HepG2 (cell line): ENCODE data around the gene DPH1. TPM values are rescaled to one million over a fixed set of nuclear protein-coding genes. Genes with fewer than 3 reads are reported as not detected.

Experiments used
- ATAC-seq: fragments of 200-7000 bp; cut with Tn5 transposase; 3 replicates; pipeline ENCODE4 v1.9.1; 2020; ENCODE audit warnings: mild to moderate bottlenecking, moderate library complexity
- BruUV-seq: library from RNA; stranded (reverse); fragments of 400-500 nt; replicated peaks from 2 replicates; lab custom pipeline; 2021; lab: Mats Ljungman, UMichigan
- CTCF ChIA-PET: fragments of 300-600 bp; formaldehyde crosslinking; extraction: SDS; loops from one replicate; lab custom pipeline; 2021; ENCODE audit warnings: low total read pairs, inconsistent platforms, low intra/inter-chr PET ratio; lab: Yijun Ruan, JAX
- POLR2A ChIA-PET: fragments of 350-600 bp; sonication (Branson Sonifier 250); formaldehyde crosslinking; loops from one replicate; lab custom pipeline; 2020; ENCODE audit warnings: antibody characterized with exemption, inconsistent platforms; lab: Yijun Ruan, JAX
- DNase-seq: peaks from one replicate; pipeline ENCODE4 v3.0.0-alpha.2; 2015; ENCODE audit warnings: low spot score
- FAIRE-seq: peaks from 3 replicates; lab custom pipeline; 2011; peaks lifted over from hg19 to GRCh38; lab: Jason Lieb, UNC
- H2AFZ ChIP-seq: one replicate; pipeline ENCODE4 v1.6.1; 2011; ENCODE audit warnings: low read length, inconsistent platforms
- H3K27ac ChIP-seq: fragments of 300-600 bp; 3 replicates; pipeline ENCODE4 v1.8.0; 2011; ENCODE audit warnings: mixed run types, mild to moderate bottlenecking, mixed read lengths, low read length, inconsistent platforms; ENCODE audit not compliant: insufficient read depth; ENCODE audit errors: extremely low read length
- H3K27me3 ChIP-seq, 2 experiments: fragments of 200-600 bp in 1 of 2; 2 replicates in 1 of 2; 3 replicates in 1 of 2; pipeline versions ENCODE4 v1.6.0 to v1.8.0; 2011; ENCODE audit warnings: low read length in 2 of 2, mild to moderate bottlenecking in 2 of 2, moderate library complexity in 2 of 2, inconsistent platforms in 1 of 2; ENCODE audit not compliant: insufficient read depth in 2 of 2, control insufficient read depth in 1 of 2
- H3K36me3 ChIP-seq, 2 experiments: fragments of 200-600 bp in 1 of 2; replicated peaks in 1 of 2; 2 replicates in 1 of 2; 3 replicates in 1 of 2; pipeline versions ENCODE4 v1.5.1 to v1.8.0; 2011; ENCODE audit warnings: low read length in 2 of 2, inconsistent platforms in 1 of 2; ENCODE audit not compliant: insufficient read depth in 2 of 2, control insufficient read depth in 1 of 2
- H3K4me1 ChIP-seq: 2 replicates; pipeline ENCODE4 v1.5.1; 2012; ENCODE audit warnings: low read length, inconsistent platforms; ENCODE audit not compliant: insufficient read depth
- H3K4me2 ChIP-seq: 2 replicates; pipeline ENCODE4 v1.6.0; 2011; ENCODE audit warnings: low read depth, low read length, inconsistent platforms
- H3K4me3 ChIP-seq, 3 experiments: fragments of 200-600 bp in 1 of 3; sonication (generic), shearing (Covaris generic) in 1 of 3; replicated peaks in 1 of 3; 2 replicates each; pipeline ENCODE4 v1.5.1; 2011 to 2016; ENCODE audit warnings: low read length in 3 of 3, inconsistent platforms in 2 of 3, low read depth in 2 of 3, mild to moderate bottlenecking in 2 of 3, control low read depth in 1 of 3, mixed read lengths in 1 of 3; ENCODE audit not compliant: insufficient read depth in 1 of 3
- H3K79me2 ChIP-seq: one replicate; pipeline ENCODE4 v1.6.1; 2011; ENCODE audit warnings: low read length, inconsistent platforms; ENCODE audit not compliant: insufficient read depth
- H3K9ac ChIP-seq: 2 replicates; pipeline ENCODE4 v1.6.0; 2011; ENCODE audit warnings: mild to moderate bottlenecking, low read depth, low read length, inconsistent platforms; ENCODE audit not compliant: insufficient read depth
- H3K9me3 ChIP-seq: 2 replicates; pipeline ENCODE4 v1.5.1; 2012; ENCODE audit warnings: mild to moderate bottlenecking, low read length
- H4K20me1 ChIP-seq: 2 replicates; pipeline ENCODE4 v1.6.0; 2011; ENCODE audit warnings: inconsistent platforms, mild to moderate bottlenecking, low read length, moderate library complexity; ENCODE audit not compliant: insufficient read depth
- XBP1 ChIP-seq: sonication (generic); formaldehyde crosslinking; IDR thresholded peaks from 2 replicates; pipeline ENCODE4 v1.5.0; 2020; ENCODE audit warnings: missing genetic modification reagents
- ZBTB26 ChIP-seq: IDR thresholded peaks from 2 replicates; pipeline ENCODE4 v1.6.1; 2016; ENCODE audit warnings: missing compliant biosample characterization, missing genetic modification reagents, borderline replicate concordance
- ZKSCAN5 ChIP-seq: sonication (generic); formaldehyde crosslinking; IDR thresholded peaks from 2 replicates; pipeline ENCODE4 v1.5.1; 2020; ENCODE audit warnings: mild to moderate bottlenecking, missing genetic modification reagents
- ZNF10 ChIP-seq: sonication (generic); formaldehyde crosslinking; IDR thresholded peaks from 2 replicates; pipeline ENCODE4 v1.4.0; 2020; ENCODE audit warnings: mild to moderate bottlenecking, low read depth, missing genetic modification reagents, borderline replicate concordance
- ZNF503 ChIP-seq: sonication (generic); formaldehyde crosslinking; IDR thresholded peaks from 2 replicates; pipeline ENCODE4 v1.4.0; 2020; ENCODE audit warnings: missing genetic modification reagents
- ZNF83 ChIP-seq: sonication (generic); formaldehyde crosslinking; IDR thresholded peaks from 2 replicates; pipeline ENCODE4 v1.4.0; 2020; ENCODE audit warnings: missing genetic modification reagents, mild to moderate bottlenecking, borderline replicate concordance
- WGBS: methylation state at CpG from one replicate; pipeline ENCODE4 v1.1.6; 2017; ENCODE audit warnings: low lambda C conversion rate; 5-methylcytosine and 5-hydroxymethylcytosine counted together
- in situ Hi-C: cut with HindIII; loops from 2 replicates; pipeline ENCODE4 v1.10.0; 2017; ENCODE audit warnings: low pct_unique_long_range_greater_than_20kb; ENCODE audit not compliant: extremely low pct_ligation_motif_present
- intact Hi-C: fragments of 100-400 bp; cut with micrococcal nuclease; formaldehyde crosslinking; loops from one replicate; pipeline ENCODE4 v1.10.0; 2022; ENCODE audit not compliant: unreplicated experiment
- polyA plus RNA-seq, 8 experiments: library from polyadenylated mRNA; depleted of rRNA in 3 of 8; stranded (reverse) in 7 of 8; unstranded in 1 of 8; fragments of >200 nt; fragmentation: Illumina TruSeq in 4 of 8; extraction: Trizol in 4 of 8; gene quantifications; 2 replicates each; pipeline versions ENCODE4 v1.2.1 to v1.2.3, GENCODE V29; 2011 to 2016; ENCODE audit warnings: low read depth in 4 of 8, missing spikeins in 1 of 8, mixed read lengths in 1 of 8; ENCODE audit not compliant: insufficient read depth in 1 of 8
- total RNA-seq, 5 experiments: library from RNA; depleted of rRNA; stranded (reverse); fragments of >200 nt; fragmentation: Illumina TruSeq; extraction: Trizol; gene quantifications; 2 replicates each; pipeline ENCODE4 v1.2.3, GENCODE V29; 2016; ENCODE audit warnings: low read depth in 1 of 5

DPH1 gene
- total and polyA plus RNA-seq, 2 of the 13 experiments (the other 11 are each of a cell fraction or from before 2014, with no cell fraction given), result 25.3 to 42.8 TPM

GRCh38 chr17:1985093-1985492, 44.9 kb upstream of the DPH1 start:
- ATAC-seq (no peak), DNase-seq (no peak), FAIRE-seq (no peak)
- no peak overlapping the region for H3K27ac ChIP-seq
- WGBS, result 38% methylated on average over 4 of the region's 4 CpGs
- peaks cover 20% of the 10 kb centered on the region for H3K4me1 ChIP-seq
- no peak overlapping the region for H2AFZ ChIP-seq
- ChIA-PET CTCF (no interaction called here), POLR2A (no interaction called here)
- H4K20me1 ChIP-seq, result no peaks in the 10 kb centered on the region
- no peak overlapping the region for H3K4me3 ChIP-seq
- BruUV-seq, result no TSS peak
- H3K9me3 ChIP-seq, result no peaks in the 10 kb centered on the region
- H3K4me2 ChIP-seq, result no peak overlapping the region
- intact Hi-C loops, result no loop called here
- H3K79me2 ChIP-seq, result no peaks in the 10 kb centered on the region
- no peaks in the 10 kb centered on the region for H3K36me3 ChIP-seq
- peaks cover 7 to 46% of the 10 kb centered on the region in 2 experiments; a peak in 3 of 5 replicates for H3K27me3 ChIP-seq
- H3K9ac ChIP-seq, result no peak overlapping the region
- in situ Hi-C loops, result no loop called here
- TF ChIP-seq ZBTB26 (CRISPR knock-in tag) (no peak), ZKSCAN5 (peak; percentile 62; the same call in 1 of the 2 replicates)

GRCh38 chr17:1985686-1986085, 44.3 kb upstream of the DPH1 start:
- no peak overlapping the region for H3K27ac ChIP-seq
- no peak overlapping the region for H3K4me2 ChIP-seq
- FAIRE-seq, result no peak
- no peak overlapping the region for H3K4me3 ChIP-seq
- in situ Hi-C loops, result no loop called here
- ATAC-seq, result no peak
- peaks cover 7 to 47% of the 10 kb centered on the region in 2 experiments; a peak in 3 of 5 replicates for H3K27me3 ChIP-seq
- peaks cover 14% of the 10 kb centered on the region for H3K4me1 ChIP-seq
- DNase-seq, result no peak
- no peak for TF ChIP-seq ZNF83
- no peak for TF ChIP-seq XBP1 (CRISPR knock-in tag)
- TF ChIP-seq ZNF10, result no peak
- TF ChIP-seq ZNF503, result no peak
- no peak overlapping the region for H3K9ac ChIP-seq
- H2AFZ ChIP-seq, result no peak overlapping the region
- no peaks in the 10 kb centered on the region for H3K79me2 ChIP-seq
- no TSS peak for BruUV-seq
- no peaks in the 10 kb centered on the region for H3K36me3 ChIP-seq
- POLR2A ChIA-PET, result no interaction called here
- no peaks in the 10 kb centered on the region for H3K9me3 ChIP-seq
- intact Hi-C loops, result no loop called here
- no peaks in the 10 kb centered on the region for H4K20me1 ChIP-seq
- CTCF ChIA-PET, result no interaction called here
- WGBS, result 8% methylated on average over 3 of the region's 4 CpGs
